SK-N-SH (cell line): ENCODE data around the gene COL23A1. TPM values are rescaled to one million over a fixed set of nuclear protein-coding genes. Genes with fewer than 3 reads are reported as not detected.

Experiments
- CTCF ChIA-PET: fragments of 300-600, 350-600 bp; formaldehyde crosslinking; extraction: SDS; loops from one replicate; lab custom pipeline; 2021; lab: Yijun Ruan, JAX
- POLR2A ChIA-PET: fragments of 350-600 bp; sonication (Branson Sonifier 250); formaldehyde crosslinking; extraction: SDS; loops from one replicate; lab custom pipeline; 2020; ENCODE audit warnings: antibody characterized with exemption, inconsistent platforms; lab: Yijun Ruan, JAX
- DNase-seq: peaks from one replicate; pipeline ENCODE4 v3.0.0; 2012
- H2AFZ ChIP-seq: fragments of 200-600 bp; sonication (generic); 2 replicates; pipeline ENCODE4 v1.8.1; 2016; ENCODE audit warnings: antibody characterized with exemption, mild to moderate bottlenecking, low read depth
- H3F3A ChIP-seq: fragments of 200-600 bp; sonication (generic); replicated peaks from 2 replicates; pipeline ENCODE3; 2016; ENCODE audit warnings: antibody characterized with exemption, mild to moderate bottlenecking; ENCODE audit not compliant: insufficient read depth
- H3K27ac ChIP-seq, 2 experiments: fragments of 200-500 bp in 1 of 2; fragments of 200-600 bp in 1 of 2; sonication (Bioruptor generic) in 1 of 2; sonication (generic), shearing (Covaris generic) in 1 of 2; 2 replicates each; pipeline versions ENCODE4 v1.5.1 to v1.6.1; 2014 to 2016; ENCODE audit warnings: low read depth in 2 of 2, inconsistent platforms in 1 of 2, low read length in 1 of 2, mild to moderate bottlenecking in 1 of 2, mixed read lengths in 1 of 2
- H3K27me3 ChIP-seq: fragments of 200-600 bp; sonication (generic), shearing (Covaris generic); 2 replicates; pipeline ENCODE4 v1.6.1; 2016; ENCODE audit warnings: mixed run types; ENCODE audit not compliant: insufficient read depth
- H3K36me3 ChIP-seq, 2 experiments: fragments of 200-500 bp in 1 of 2; fragments of 200-600 bp in 1 of 2; sonication (Bioruptor generic) in 1 of 2; sonication (generic) in 1 of 2; replicated peaks in 1 of 2; 2 replicates each; pipeline versions ENCODE3 to v1.5.1; 2014 to 2016; ENCODE audit warnings: low read length in 1 of 2, mild to moderate bottlenecking in 1 of 2; ENCODE audit not compliant: insufficient read depth in 2 of 2, control insufficient read depth in 1 of 2
- H3K4me1 ChIP-seq, 2 experiments: fragments of 200-500 bp in 1 of 2; fragments of 200-600 bp in 1 of 2; sonication (Bioruptor generic) in 1 of 2; sonication (generic), shearing (Covaris generic) in 1 of 2; 2 replicates each; pipeline versions ENCODE4 v1.5.1 to v1.6.1; 2014 to 2016; ENCODE audit warnings: low read depth in 1 of 2, low read length in 1 of 2, mixed run types in 1 of 2; ENCODE audit not compliant: insufficient read depth in 2 of 2, control insufficient read depth in 1 of 2
- H3K4me2 ChIP-seq: fragments of 200-600 bp; sonication (generic), shearing (Covaris generic); 2 replicates; pipeline ENCODE4 v1.6.1; 2017; ENCODE audit warnings: mixed run types
- H3K4me3 ChIP-seq, 2 experiments: fragments of 200-500 bp in 1 of 2; fragments of 200-600 bp in 1 of 2; sonication (Bioruptor generic) in 1 of 2; sonication (generic), shearing (Covaris generic) in 1 of 2; 2 replicates each; pipeline versions ENCODE4 v1.5.1 to v1.8.1; 2014 to 2016; ENCODE audit warnings: low read depth in 2 of 2, inconsistent platforms in 1 of 2, low read length in 1 of 2, mild to moderate bottlenecking in 1 of 2, mixed read lengths in 1 of 2, moderate library complexity in 1 of 2
- H3K79me2 ChIP-seq: fragments of 200-600 bp; sonication (generic); 2 replicates; pipeline ENCODE4 v1.8.1; 2017; ENCODE audit warnings: mild to moderate bottlenecking; ENCODE audit not compliant: insufficient read depth
- H3K9ac ChIP-seq: fragments of 200-600 bp; sonication (generic); 2 replicates; pipeline ENCODE4 v1.6.1; 2017; ENCODE audit warnings: mixed run types
- H3K9me2 ChIP-seq: fragments of 200-600 bp; sonication (generic); 2 replicates; pipeline ENCODE4 v1.6.1; 2017; ENCODE audit warnings: mixed run types
- H3K9me3 ChIP-seq: fragments of 200-600 bp; sonication (generic); 2 replicates; pipeline ENCODE4 v1.6.1; 2017; ENCODE audit warnings: mixed run types, mild to moderate bottlenecking, moderate library complexity
- H4K20me1 ChIP-seq: fragments of 200-600 bp; sonication (generic); 2 replicates; pipeline ENCODE4 v1.6.1; 2017; ENCODE audit warnings: mild to moderate bottlenecking, mixed run types; ENCODE audit not compliant: insufficient read depth
- EP300 ChIP-seq, 2 experiments: IDR thresholded peaks; 2 replicates each; pipeline versions ENCODE4 v1.4.0 to v1.6.1; 2012; ENCODE audit warnings: borderline replicate concordance in 1 of 2, low read depth in 1 of 2, low read length in 1 of 2
- FOSL2 ChIP-seq: IDR thresholded peaks from 2 replicates; pipeline ENCODE4 v1.4.0; 2012; ENCODE audit warnings: low read depth, mild to moderate bottlenecking, moderate library complexity, borderline replicate concordance
- FOXJ3 ChIP-seq: sonication (generic); formaldehyde crosslinking; IDR thresholded peaks from 2 replicates; pipeline ENCODE4 v1.5.1; 2020; ENCODE audit warnings: mild to moderate bottlenecking, missing genetic modification reagents
- FOXM1 ChIP-seq: IDR thresholded peaks from 2 replicates; pipeline ENCODE4 v1.4.0; 2012; ENCODE audit warnings: low read depth, mild to moderate bottlenecking
- NRF1 ChIP-seq: IDR thresholded peaks from 2 replicates; pipeline ENCODE4 v1.6.1; 2012; ENCODE audit warnings: low read depth, mild to moderate bottlenecking, low read length
- RAD21 ChIP-seq: IDR thresholded peaks from 2 replicates; pipeline ENCODE4 v1.6.1; 2012; ENCODE audit warnings: mild to moderate bottlenecking, low read length
- TCF12 ChIP-seq: IDR thresholded peaks from 2 replicates; pipeline ENCODE4 v1.4.0; 2012
- YY1 ChIP-seq: IDR thresholded peaks from 2 replicates; pipeline ENCODE4 v1.4.0; 2012; ENCODE audit warnings: low read depth, mild to moderate bottlenecking
- WGBS: methylation state at CpG from one replicate; pipeline ENCODE4 v1.1.6; 2017; ENCODE audit warnings: low lambda C conversion rate; 5-methylcytosine and 5-hydroxymethylcytosine counted together
- polyA plus RNA-seq, 3 experiments: library from polyadenylated mRNA; depleted of rRNA; stranded (reverse); fragments of >200 nt; gene quantifications; 2 replicates each; pipeline ENCODE4 v1.2.3, GENCODE V29; 2012
- TF ChIP-seq, protein P1 (sequence below): IDR thresholded peaks from 2 replicates; pipeline ENCODE4 v1.6.1; 2012; ENCODE audit warnings: mild to moderate bottlenecking, low read depth, low read length, moderate library complexity
- TF ChIP-seq, protein P2 (sequence below): IDR thresholded peaks from 2 replicates; pipeline ENCODE4 v1.4.0; 2012; ENCODE audit warnings: low read depth, borderline replicate concordance

Gene COL23A1
- polyA plus RNA-seq, 1 of the 3 experiments (the other 2 are of a cell fraction), result 0.10 TPM

DNA sequence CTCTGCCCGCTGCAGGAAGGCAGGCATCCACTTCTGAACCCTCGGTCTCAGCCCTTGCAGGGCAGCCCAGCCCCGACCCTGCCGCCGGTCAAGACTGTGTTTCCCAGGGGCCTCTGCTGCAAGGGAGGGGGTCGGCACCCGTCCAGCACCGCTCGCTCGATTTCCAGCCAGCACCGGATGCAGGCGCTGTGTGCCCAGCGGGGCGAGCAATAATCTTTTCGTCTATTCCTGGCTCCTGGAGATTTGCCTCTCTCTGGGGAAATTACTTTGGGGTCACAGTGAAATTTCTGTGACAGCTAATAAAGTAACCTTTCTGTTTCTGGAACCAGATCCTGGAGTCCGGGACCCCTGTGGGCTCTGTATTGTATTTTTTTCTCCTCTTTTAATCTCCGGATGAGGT lies 155.3 kb downstream of the COL23A1 start:
- Histone ChIP-seq H3K27me3 (no peaks in the 10 kb centered on the region), H3K9ac (no peak overlapping the region), H4K20me1 (no peaks in the 10 kb centered on the region), H3K4me1 (peaks cover 0 to 63% of the 10 kb centered on the region in 2 experiments; a peak in 2 of 4 replicates), H3K9me2 (no peaks in the 10 kb centered on the region), H3K36me3 (no peaks in the 10 kb centered on the region), H3K4me3 (no peak overlapping the region), H3K4me2 (no peak overlapping the region), H3F3A (no peaks in the 10 kb centered on the region), H3K79me2 (no peaks in the 10 kb centered on the region), H3K9me3 (no peaks in the 10 kb centered on the region), H3K27ac (peak overlapping the region in 1 of 2 experiments; percentile 97; a peak in 2 of 4 replicates), H2AFZ (no peak overlapping the region)
- peak; percentile 92 for DNase-seq
- WGBS, result 10% methylated on average over 5 of the region's 17 CpGs
- ChIA-PET CTCF (interaction anchor here (0.7 to 1.7 kb wide), 8 partner anchors 10 to 155 kb away, joined by 3 to 9 read pairs (median 4); partner anchors contain the start of gene COL23A1), POLR2A (interaction anchor here (0.9 to 1.6 kb wide), 2 partner anchors 14 to 46 kb away, joined by 3 read pairs; no protein-coding TSS in a partner anchor)
- TF ChIP-seq FOXJ3 (peak; percentile 73; the same call in 1 of the 2 replicates), RAD21 (peak; percentile 58), FOSL2 (no peak), EP300 (IDR thresholded peaks at IDR 0.05; ENCODE audit: borderline replicate concordance in 1 of 2, low read depth in 1 of 2, low read length in 1 of 2) (peak in 1 of 2 experiments; percentile 57; a peak in 1 of 4 replicates), TCF12 (no peak)

DNA sequence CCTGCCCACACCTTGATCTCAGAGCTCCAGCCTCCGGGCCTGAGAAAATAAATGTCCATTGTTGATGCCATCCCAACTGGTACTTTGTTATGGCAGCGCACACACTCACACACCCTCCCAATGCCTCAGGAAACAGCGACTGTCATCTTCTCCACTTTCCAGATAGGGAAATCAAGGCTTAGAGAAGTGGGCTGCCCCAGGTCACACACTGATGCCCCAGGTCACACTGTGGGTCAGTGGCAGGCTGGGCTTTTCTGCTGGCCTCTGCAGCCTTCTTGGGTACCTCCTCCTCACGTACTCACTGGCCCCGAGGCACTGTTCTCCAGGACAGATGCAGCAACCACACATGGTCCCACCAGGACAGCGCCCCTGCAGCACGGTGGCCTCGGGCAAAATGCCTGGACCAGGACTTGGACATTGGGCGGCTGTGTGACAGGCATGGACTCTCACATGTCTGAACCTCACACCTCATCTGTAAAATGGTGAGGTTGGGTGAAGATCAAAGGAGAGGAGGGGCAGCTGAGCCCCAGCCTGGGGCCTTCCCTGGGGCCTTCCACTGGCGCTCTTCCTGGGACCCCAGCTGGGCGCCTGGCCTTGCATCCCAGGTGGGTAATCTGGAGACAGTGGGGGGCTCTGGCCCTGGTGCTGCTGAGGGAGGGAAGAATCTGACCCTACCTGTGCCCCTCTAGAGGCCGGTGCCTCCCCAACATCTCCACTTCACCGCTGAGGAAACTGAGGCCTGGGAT lies 156.0 kb downstream of the COL23A1 start:
- no peaks in the 10 kb centered on the region for H4K20me1 ChIP-seq
- no peak overlapping the region for H3K4me3 ChIP-seq
- H2AFZ ChIP-seq, result no peak overlapping the region
- H3K27ac ChIP-seq, result peak overlapping the region in 1 of 2 experiments; percentile 97; a peak in 2 of 4 replicates
- no peaks in the 10 kb centered on the region for H3K9me2 ChIP-seq
- H3K9me3 ChIP-seq, result no peaks in the 10 kb centered on the region
- no peak overlapping the region for H3K9ac ChIP-seq
- H3K27me3 ChIP-seq, result no peaks in the 10 kb centered on the region
- DNase-seq, result no peak
- TF ChIP-seq NRF1 (no peak), FOXM1 (no peak), YY1 (no peak)
- TF ChIP-seq, protein P1, sequence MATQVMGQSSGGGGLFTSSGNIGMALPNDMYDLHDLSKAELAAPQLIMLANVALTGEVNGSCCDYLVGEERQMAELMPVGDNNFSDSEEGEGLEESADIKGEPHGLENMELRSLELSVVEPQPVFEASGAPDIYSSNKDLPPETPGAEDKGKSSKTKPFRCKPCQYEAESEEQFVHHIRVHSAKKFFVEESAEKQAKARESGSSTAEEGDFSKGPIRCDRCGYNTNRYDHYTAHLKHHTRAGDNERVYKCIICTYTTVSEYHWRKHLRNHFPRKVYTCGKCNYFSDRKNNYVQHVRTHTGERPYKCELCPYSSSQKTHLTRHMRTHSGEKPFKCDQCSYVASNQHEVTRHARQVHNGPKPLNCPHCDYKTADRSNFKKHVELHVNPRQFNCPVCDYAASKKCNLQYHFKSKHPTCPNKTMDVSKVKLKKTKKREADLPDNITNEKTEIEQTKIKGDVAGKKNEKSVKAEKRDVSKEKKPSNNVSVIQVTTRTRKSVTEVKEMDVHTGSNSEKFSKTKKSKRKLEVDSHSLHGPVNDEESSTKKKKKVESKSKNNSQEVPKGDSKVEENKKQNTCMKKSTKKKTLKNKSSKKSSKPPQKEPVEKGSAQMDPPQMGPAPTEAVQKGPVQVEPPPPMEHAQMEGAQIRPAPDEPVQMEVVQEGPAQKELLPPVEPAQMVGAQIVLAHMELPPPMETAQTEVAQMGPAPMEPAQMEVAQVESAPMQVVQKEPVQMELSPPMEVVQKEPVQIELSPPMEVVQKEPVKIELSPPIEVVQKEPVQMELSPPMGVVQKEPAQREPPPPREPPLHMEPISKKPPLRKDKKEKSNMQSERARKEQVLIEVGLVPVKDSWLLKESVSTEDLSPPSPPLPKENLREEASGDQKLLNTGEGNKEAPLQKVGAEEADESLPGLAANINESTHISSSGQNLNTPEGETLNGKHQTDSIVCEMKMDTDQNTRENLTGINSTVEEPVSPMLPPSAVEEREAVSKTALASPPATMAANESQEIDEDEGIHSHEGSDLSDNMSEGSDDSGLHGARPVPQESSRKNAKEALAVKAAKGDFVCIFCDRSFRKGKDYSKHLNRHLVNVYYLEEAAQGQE, result no peak
- TF ChIP-seq, protein P2, sequence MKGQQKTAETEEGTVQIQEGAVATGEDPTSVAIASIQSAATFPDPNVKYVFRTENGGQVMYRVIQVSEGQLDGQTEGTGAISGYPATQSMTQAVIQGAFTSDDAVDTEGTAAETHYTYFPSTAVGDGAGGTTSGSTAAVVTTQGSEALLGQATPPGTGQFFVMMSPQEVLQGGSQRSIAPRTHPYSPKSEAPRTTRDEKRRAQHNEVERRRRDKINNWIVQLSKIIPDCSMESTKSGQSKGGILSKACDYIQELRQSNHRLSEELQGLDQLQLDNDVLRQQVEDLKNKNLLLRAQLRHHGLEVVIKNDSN, result no peak
- H3K79me2 ChIP-seq, result no peaks in the 10 kb centered on the region
- POLR2A ChIA-PET, result interaction anchor here (1.6 kb wide), 1 partner anchor 45 kb away, joined by 3 read pairs; no protein-coding TSS in a partner anchor
- WGBS, result 42% methylated on average over 9 of the region's 13 CpGs
- CTCF ChIA-PET, result interaction anchor here (0.7 to 1.7 kb wide), 7 partner anchors 10 to 155 kb away, joined by 3 to 9 read pairs (median 4); partner anchors contain the start of gene COL23A1
- no peaks in the 10 kb centered on the region for H3K36me3 ChIP-seq
- peaks cover 0 to 63% of the 10 kb centered on the region in 2 experiments; a peak in 2 of 4 replicates for H3K4me1 ChIP-seq
- H3K4me2 ChIP-seq, result no peak overlapping the region
- no peaks in the 10 kb centered on the region for H3F3A ChIP-seq
